NOMO-1 (cell line): ENCODE measurements around the gene SLC7A6OS.

Experiments
- DNase-seq, 2 experiments: peaks; one replicate each; lab custom pipeline; 2025; ENCODE audit not compliant: unreplicated experiment in 2 of 2; lab: John Stamatoyannopoulos, UW

SLC7A6OS gene

GRCh38 chr16:68257906-68258800 is 52.6 kb downstream of the SLC7A6OS start:
- peak; percentile 83 to 97 for DNase-seq

GRCh38 chr16:68257251-68257905 is 53.4 kb downstream of the SLC7A6OS start:
- DNase-seq: peak; percentile 82 to 84

GRCh38 chr16:68255712-68256111 is 55.0 kb downstream of the SLC7A6OS start:
- no peak for DNase-seq

GRCh38 chr16:68253721-68254120 is 57.0 kb downstream of the SLC7A6OS start:
- DNase-seq: no peak

- DNase-seq: no peak
These were observed 58.4 kb downstream of the SLC7A6OS start for GRCh38 chr16:68252383-68252782.

- DNase-seq: no peak
These were observed 58.9 kb downstream of the SLC7A6OS start for GRCh38 chr16:68251832-68252231.

GRCh38 chr16:68250951-68251350 is 59.8 kb downstream of the SLC7A6OS start:
- DNase-seq: no peak

- no peak for DNase-seq
These were observed 61.4 kb downstream of the SLC7A6OS start for GRCh38 chr16:68249371-68249770.
